ENCODE results near the gene POLR3E. TPM values are rescaled to one million over a fixed set of nuclear protein-coding genes. Genes with fewer than 3 reads are reported as not detected.

Gene POLR3E
- total RNA-seq, 1 experiment from 2014 or later = 73.5 TPM

DNA sequence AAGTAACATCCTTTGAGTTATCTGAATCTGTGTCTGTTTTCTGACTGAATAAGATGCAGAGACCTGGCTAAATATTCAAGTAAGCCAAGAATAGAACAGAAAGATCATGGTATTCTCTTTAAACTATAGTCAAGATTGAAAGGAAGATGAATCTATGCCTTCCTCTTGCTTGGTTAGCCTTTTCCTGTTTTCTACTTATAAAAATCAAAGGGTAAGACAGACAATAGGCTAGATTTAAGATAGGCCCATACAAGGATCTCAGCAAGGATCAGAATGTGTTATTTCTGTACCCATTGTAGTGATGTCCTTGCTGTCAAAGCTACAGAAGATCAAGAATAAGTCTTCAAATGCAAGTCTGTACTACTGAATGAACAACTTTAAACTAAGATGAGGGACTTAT lies 84.2 kb downstream of the POLR3E start:
- peaks cover under 1% of the 10 kb centered on the region; the same call in 1 of the 2 replicates for H3K27me3 Mint-ChIP-seq (ENCODE audit: low read depth)
- ChIA-PET POLR2A (no interaction called here), CTCF (no interaction called here)
- no peak overlapping the region for H3K27ac Mint-ChIP-seq
- no peaks in the 10 kb centered on the region for H3K9me3 Mint-ChIP-seq
- H3K36me3 Mint-ChIP-seq = no peaks in the 10 kb centered on the region
- DNase-seq (ENCODE audit: low spot score) (no peak), ATAC-seq (no peak)
- peaks cover 3% of the 10 kb centered on the region for H3K4me1 Mint-ChIP-seq
- TF ChIP-seq ZNF138 (CRISPR knock-in tag; conservative IDR thresholded peaks at IDR 0.05) (no peak), CBFB (CRISPR knock-in tag; IDR thresholded peaks at IDR 0.05; ENCODE audit: low read depth) (no peak), EMX1 (CRISPR knock-in tag; IDR thresholded peaks at IDR 0.05) (no peak), ELF4 (CRISPR knock-in tag; IDR thresholded peaks at IDR 0.05; ENCODE audit: low read depth) (no peak), OVOL2 (CRISPR knock-in tag; IDR thresholded peaks at IDR 0.05; ENCODE audit: borderline replicate concordance) (no peak), ETV6 (CRISPR knock-in tag; IDR thresholded peaks at IDR 0.05) (no peak), NR1H2 (CRISPR knock-in tag; IDR thresholded peaks at IDR 0.05) (no peak), GTF2I (CRISPR knock-in tag; conservative IDR thresholded peaks at IDR 0.05) (no peak), GABPB1 (CRISPR knock-in tag; IDR thresholded peaks at IDR 0.05) (no peak), CREM (CRISPR knock-in tag; IDR thresholded peaks at IDR 0.05) (no peak)
- TF ChIP-seq, protein P1, sequence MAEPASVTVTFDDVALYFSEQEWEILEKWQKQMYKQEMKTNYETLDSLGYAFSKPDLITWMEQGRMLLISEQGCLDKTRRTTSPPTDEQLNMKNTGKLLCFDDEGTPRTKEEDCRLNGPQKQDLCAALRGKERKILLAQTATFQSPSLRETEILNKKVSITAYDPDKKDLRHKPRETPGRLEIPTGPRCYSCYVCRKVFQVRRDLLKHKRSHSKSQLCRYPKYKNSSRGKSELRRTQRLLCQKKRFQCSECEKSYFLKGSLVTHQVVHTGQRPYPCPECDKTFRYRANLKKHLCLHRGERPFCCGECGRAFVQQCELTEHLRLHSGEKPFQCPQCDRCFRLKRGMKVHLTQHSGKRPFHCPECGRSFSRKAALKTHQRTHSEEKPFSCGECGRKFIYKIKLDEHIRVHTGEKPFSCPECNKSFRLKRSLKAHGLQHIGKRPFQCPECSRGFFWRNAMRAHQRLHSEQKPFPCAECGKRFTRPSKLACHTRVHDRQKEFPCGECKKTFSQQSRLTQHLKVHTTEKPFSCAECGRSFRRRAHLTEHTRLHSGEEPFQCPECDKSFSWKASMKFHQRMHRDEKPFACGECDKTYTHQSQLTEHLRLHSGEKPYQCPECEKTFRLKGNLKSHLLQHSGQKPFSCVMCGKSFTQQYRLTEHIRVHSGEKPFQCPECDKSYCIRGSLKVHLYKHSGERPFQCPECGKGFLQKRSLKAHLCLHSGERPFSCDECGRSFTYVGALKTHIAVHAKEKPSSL (CRISPR knock-in tag; conservative IDR thresholded peaks at IDR 0.05) = no peak
- TF ChIP-seq, protein P2, sequence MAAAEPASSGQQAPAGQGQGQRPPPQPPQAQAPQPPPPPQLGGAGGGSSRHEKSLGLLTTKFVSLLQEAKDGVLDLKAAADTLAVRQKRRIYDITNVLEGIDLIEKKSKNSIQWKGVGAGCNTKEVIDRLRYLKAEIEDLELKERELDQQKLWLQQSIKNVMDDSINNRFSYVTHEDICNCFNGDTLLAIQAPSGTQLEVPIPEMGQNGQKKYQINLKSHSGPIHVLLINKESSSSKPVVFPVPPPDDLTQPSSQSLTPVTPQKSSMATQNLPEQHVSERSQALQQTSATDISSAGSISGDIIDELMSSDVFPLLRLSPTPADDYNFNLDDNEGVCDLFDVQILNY (CRISPR knock-in tag; IDR thresholded peaks at IDR 0.05) = no peak
- TF ChIP-seq, protein P3, sequence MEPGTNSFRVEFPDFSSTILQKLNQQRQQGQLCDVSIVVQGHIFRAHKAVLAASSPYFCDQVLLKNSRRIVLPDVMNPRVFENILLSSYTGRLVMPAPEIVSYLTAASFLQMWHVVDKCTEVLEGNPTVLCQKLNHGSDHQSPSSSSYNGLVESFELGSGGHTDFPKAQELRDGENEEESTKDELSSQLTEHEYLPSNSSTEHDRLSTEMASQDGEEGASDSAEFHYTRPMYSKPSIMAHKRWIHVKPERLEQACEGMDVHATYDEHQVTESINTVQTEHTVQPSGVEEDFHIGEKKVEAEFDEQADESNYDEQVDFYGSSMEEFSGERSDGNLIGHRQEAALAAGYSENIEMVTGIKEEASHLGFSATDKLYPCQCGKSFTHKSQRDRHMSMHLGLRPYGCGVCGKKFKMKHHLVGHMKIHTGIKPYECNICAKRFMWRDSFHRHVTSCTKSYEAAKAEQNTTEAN (CRISPR knock-in tag; IDR thresholded peaks at IDR 0.05) = no peak
- TF ChIP-seq, protein P4, sequence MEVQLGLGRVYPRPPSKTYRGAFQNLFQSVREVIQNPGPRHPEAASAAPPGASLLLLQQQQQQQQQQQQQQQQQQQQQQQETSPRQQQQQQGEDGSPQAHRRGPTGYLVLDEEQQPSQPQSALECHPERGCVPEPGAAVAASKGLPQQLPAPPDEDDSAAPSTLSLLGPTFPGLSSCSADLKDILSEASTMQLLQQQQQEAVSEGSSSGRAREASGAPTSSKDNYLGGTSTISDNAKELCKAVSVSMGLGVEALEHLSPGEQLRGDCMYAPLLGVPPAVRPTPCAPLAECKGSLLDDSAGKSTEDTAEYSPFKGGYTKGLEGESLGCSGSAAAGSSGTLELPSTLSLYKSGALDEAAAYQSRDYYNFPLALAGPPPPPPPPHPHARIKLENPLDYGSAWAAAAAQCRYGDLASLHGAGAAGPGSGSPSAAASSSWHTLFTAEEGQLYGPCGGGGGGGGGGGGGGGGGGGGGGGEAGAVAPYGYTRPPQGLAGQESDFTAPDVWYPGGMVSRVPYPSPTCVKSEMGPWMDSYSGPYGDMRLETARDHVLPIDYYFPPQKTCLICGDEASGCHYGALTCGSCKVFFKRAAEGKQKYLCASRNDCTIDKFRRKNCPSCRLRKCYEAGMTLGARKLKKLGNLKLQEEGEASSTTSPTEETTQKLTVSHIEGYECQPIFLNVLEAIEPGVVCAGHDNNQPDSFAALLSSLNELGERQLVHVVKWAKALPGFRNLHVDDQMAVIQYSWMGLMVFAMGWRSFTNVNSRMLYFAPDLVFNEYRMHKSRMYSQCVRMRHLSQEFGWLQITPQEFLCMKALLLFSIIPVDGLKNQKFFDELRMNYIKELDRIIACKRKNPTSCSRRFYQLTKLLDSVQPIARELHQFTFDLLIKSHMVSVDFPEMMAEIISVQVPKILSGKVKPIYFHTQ (CRISPR knock-in tag; IDR thresholded peaks at IDR 0.05) = no peak
- TF ChIP-seq, protein P5, sequence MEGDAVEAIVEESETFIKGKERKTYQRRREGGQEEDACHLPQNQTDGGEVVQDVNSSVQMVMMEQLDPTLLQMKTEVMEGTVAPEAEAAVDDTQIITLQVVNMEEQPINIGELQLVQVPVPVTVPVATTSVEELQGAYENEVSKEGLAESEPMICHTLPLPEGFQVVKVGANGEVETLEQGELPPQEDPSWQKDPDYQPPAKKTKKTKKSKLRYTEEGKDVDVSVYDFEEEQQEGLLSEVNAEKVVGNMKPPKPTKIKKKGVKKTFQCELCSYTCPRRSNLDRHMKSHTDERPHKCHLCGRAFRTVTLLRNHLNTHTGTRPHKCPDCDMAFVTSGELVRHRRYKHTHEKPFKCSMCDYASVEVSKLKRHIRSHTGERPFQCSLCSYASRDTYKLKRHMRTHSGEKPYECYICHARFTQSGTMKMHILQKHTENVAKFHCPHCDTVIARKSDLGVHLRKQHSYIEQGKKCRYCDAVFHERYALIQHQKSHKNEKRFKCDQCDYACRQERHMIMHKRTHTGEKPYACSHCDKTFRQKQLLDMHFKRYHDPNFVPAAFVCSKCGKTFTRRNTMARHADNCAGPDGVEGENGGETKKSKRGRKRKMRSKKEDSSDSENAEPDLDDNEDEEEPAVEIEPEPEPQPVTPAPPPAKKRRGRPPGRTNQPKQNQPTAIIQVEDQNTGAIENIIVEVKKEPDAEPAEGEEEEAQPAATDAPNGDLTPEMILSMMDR (IDR thresholded peaks at IDR 0.05) = no peak
- TF ChIP-seq, protein P6, sequence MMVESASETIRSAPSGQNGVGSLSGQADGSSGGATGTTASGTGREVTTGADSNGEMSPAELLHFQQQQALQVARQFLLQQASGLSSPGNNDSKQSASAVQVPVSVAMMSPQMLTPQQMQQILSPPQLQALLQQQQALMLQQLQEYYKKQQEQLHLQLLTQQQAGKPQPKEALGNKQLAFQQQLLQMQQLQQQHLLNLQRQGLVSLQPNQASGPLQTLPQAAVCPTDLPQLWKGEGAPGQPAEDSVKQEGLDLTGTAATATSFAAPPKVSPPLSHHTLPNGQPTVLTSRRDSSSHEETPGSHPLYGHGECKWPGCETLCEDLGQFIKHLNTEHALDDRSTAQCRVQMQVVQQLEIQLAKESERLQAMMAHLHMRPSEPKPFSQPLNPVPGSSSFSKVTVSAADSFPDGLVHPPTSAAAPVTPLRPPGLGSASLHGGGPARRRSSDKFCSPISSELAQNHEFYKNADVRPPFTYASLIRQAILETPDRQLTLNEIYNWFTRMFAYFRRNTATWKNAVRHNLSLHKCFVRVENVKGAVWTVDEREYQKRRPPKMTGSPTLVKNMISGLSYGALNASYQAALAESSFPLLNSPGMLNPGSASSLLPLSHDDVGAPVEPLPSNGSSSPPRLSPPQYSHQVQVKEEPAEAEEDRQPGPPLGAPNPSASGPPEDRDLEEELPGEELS (CRISPR knock-in tag; IDR thresholded peaks at IDR 0.05) = no peak
- H3K4me3 Mint-ChIP-seq = no peak overlapping the region

Data from WTC11 (cell line).